GM21528 (cell line): ENCODE measurements around the gene TNFRSF18.

ENCODE experiments used
- ATAC-seq: cut with Tn5 transposase; IDR thresholded peaks from one replicate; pipeline ENCODE4 v1.9.1; 2021; ENCODE audit warnings: mild to moderate bottlenecking, moderate library complexity; ENCODE audit not compliant: unreplicated experiment, low FRiP score

Gene TNFRSF18

DNA sequence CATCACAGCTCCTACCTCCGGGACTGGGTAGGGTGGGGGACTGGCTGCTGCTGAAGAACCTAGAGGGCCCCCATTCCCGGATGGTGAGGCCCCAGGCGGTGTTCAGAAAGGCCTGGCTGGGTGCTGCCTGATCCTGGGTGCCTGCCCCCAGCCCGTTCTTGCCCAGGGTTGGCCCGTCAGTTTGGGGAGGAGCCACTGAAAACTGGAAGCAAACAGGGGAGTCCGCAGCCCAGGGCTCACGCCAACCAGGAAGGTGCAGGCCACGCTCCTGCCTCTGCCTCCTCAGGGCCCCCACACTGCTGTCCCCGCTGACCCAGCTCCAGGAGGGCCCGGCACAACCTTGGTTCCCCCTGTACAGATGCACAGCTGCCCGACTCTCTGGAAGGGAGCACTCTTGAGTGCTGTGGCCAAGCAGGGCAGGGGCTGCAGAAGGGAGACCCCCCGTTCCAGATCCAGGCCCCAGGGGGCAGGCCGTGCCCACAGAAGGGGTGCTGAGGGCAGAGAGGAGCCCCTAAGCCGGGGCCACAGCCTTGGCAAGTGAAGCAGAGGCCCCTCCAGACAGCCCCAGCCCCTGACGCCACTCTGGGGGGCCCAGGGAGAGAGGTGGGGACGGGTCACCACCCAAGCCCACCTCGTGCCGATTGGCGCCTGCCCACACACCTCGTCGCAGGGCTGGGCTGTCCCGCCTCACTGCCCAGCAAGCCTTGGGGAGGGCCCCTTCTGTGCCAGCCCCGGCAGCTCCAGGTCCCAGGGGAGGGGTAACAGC, 34.6 kb upstream of the TNFRSF18 start:
- no peak for ATAC-seq

DNA sequence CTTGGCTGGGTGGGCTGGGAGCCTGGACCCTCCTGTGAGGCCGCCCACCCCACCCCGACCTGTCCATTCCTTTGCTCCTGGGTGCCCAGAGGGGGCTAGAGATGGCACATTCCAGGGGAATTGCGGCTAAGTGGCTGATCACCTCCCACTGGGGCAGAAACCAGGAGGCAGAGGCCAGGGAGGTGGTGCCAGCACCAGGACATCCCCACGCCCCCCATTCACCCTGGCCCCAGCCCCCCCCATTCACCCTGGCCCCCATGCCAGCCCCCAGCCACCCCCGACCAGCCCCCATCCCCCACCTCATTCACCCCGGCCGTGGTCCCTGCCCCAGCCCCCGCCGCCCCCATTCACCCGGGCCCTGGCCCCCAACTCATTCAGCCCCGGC, 33.9 kb upstream of the TNFRSF18 start:
- ATAC-seq, result no peak

DNA sequence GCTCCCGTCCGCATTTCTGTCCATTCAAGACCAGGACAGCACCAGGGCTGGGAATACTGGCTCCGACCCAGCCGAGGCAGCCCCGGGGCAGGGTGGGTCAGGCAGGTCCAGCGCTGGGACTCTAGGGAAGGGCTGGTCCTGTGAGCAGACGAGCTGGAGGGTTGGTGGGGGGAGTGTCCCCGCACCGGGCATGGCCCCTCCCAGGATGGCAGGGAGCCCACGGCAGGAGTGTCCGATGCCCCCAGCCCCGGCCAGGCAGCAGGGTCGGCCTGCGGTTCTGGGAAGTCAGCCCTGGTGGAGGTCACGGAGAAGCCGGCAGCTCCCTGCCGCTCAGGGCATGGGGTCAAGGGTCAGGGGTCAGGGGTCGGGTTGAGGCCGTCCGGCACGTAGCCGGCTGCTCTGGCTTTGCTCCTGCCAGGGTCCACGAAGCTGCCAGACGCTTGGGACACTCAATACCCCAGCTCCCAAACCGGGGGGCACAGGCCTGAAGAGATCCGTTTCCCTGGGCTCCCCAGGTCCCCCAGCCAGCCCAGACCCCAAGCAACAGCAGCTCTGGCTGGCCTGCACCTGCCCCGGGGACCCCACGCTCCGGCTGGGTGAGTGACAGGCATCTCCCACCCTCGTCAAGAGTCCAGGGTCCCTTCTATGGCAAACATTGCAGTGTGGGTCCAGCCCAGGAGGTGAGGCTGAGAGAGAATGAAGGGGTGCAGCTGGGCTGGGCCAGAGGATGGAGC, 33.4 kb upstream of the TNFRSF18 start:
- ATAC-seq, result no peak

GRCh38 chr1:1239227-1239613, 32.8 kb upstream of the TNFRSF18 start:
- no peak for ATAC-seq

- no peak for ATAC-seq
Observed at GRCh38 chr1:1238702-1239178, 32.3 kb upstream of the TNFRSF18 start.

DNA sequence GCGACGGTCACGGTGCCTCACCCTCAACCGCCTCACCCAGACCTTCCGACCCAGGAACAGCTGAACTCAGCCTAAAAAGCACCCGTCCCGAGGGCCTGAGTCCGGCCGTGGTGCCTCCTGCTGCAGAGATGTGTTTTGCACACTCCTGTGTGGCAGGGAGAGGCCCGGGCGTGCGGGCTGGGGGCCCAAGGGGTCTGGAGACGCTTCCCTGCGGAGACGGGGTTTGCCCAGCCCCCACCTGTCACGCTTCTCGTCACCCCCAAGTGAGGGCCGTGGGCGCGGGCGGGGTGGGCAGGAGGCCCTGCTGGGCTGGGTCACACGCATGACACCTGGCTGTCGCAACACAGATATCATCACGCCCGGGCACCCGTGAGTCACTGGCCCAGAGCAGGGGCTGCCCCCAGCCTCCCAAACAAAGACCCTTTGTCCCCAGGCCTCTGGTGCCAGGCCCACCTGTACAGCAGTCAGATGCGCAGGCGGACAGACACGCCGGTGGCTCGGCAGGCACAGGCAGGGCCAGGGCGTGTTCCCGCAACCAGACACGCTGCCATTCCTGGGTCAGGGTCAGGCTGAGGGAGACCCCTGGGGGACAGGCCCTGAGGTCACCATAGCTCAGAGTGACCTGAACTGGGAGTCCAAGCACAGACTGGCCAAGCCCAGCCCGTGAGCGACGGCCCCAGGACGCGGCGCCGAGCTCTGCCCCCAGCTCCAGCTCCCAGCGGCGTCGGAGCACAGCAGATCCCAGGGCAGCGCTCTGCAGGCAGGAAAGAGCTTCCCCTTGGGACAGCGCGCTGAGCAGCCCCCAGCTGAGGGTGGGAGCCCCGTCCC, 31.7 kb upstream of the TNFRSF18 start:
- ATAC-seq, result no peak

GRCh38 chr1:1236945-1237873, 30.8 kb upstream of the TNFRSF18 start:
- no peak for ATAC-seq

- no peak for ATAC-seq
Observed at GRCh38 chr1:1236176-1236763, 29.9 kb upstream of the TNFRSF18 start.

- ATAC-seq, result no peak
Observed at GRCh38 chr1:1235016-1235744, 28.8 kb upstream of the TNFRSF18 start.

- no peak for ATAC-seq
Observed at GRCh38 chr1:1234180-1234808, 27.9 kb upstream of the TNFRSF18 start.

DNA sequence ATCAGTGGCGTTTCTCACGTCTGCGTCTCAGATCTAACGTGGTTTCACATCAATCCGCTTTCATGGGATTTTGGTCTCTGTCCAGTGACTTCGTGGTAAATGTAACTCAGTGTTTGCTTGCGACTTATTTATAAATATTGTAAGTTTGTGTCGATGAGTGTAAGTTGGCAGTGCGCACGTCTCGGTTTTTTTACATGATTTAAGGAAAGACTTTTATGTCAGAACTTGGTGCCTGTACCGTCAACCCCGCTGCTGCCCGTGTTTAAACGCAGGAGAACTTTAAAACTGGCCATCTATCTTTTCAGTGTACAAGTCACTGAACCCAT, 27.1 kb upstream of the TNFRSF18 start:
- no peak for ATAC-seq

GRCh38 chr1:1232796-1233566, 26.6 kb upstream of the TNFRSF18 start:
- no peak for ATAC-seq

DNA sequence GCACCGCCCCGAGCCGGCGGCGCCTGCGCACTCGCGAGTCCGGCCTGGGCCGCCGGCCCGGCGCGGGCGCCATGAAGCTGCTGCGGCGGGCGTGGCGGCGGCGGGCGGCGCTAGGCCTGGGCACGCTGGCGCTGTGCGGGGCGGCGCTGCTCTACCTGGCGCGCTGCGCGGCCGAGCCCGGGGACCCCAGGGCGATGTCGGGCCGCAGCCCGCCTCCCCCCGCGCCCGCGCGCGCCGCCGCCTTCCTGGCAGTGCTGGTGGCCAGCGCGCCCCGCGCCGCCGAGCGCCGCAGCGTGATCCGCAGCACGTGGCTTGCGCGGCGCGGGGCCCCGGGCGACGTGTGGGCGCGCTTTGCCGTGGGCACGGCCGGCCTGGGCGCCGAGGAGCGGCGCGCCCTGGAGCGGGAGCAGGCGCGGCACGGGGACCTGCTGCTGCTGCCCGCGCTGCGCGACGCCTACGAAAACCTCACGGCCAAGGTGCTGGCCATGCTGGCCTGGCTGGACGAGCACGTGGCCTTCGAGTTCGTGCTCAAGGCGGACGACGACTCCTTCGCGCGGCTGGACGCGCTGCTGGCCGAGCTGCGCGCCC, 25.9 kb upstream of the TNFRSF18 start, which contains the start of gene B3GALT6:
Gene B3GALT6 (plus strand): TSS at position 30 of the 588 bp plus-strand sequence. CDS start 42 bp downstream, at position 72.
- no peak for ATAC-seq

DNA sequence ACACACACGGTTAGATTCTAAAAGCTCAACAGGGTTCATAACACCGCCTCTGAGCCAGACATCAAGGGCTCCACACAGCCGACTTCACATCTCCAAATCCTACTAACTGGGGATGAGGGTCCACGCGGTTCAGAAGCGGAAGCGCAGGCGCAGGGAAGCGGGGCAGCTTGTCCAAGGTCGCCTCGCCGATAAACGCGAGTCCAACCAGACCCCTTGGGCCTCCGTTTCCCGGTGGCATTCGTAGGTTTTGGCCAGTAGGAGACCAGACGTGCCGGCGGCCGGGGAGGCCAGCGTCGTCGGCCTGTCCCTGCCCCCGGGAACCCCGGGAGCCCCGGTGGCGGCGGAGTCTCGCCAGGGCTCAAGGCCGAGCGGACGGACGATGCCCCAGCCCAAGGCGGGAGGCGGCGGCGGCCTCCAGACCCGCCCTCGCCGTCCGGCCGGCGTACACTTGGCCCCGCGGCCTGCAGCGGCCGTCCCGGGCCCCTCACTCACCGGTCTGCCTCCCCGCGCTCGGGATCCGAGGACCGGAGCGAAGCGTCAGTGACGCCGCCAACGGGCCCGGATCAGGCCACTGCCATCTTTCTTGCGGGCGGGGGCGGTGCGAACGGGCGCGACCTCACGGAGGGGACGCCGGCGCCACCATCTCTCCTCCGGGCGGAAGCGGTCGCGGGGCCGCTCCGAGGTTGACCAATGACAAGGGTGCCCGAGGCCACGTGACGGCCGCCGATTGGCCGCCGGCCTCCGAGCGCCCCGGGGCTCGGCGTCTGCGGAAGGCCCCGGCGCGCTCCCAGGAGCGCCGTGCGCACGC, 25.2 kb upstream of the TNFRSF18 start, which contains the start of gene SDF4:
Gene SDF4 (minus strand): TSS at position 602 of the 808 bp plus-strand sequence. CDS start 3,229 bp downstream, outside the sequence.
- ATAC-seq, result peak; percentile 86

DNA sequence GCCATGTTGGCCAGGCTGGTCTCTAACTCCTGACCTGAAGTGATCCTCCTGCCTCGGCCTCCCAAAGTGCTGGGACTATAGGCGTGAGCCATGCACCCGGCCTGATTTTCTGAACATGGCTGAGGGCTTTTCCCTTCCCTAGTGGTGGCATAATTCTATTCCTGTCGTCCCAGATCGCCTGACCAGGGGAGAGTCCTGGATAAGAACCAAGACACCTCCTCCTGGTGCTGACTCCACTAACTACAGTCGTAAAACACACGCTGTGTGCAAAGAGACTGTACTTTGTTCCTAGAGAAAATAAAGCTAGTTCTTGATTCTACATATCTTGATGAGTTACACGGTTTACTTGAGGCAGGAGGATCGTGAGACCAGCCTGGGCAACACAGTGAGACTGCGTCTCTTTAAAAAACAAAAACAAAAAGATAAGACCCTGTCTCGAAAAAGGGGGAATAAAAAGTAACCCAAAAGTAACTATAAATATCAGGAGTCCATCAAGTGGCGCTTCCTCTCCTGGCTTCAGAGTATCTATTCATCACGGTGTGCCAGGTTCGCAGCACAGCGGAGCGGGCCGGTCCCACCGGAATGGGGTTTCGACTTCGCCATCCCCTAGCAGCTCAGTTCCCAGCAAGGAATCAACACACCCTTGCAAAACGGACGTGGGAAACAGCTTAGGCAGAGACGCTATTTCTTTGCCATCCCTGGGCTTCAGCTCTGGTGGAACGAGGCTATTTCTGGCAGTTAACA, 24.4 kb upstream of the TNFRSF18 start:
- ATAC-seq, result no peak

DNA sequence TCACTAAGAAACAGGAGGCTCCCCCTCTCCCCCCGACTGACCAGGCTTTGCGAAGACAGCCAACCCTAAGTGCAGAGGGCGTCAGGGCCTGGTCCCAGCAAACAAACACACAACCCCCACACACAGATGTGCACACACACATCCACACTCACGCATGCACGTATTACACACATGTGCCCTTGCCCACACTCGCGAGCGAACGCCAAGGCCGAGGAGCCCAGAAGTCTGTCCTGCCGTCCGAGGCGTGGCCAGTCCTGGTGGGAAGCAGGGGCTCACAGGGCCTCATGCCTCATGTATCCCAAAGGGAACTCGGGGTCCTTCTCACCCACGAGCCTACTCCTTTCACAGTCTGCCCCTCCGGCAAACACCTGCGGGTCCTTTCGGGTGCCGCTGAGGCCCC, 23.4 kb upstream of the TNFRSF18 start:
- ATAC-seq, result no peak
